Rectal smooth muscle tissue (tissue), 1 donor: ENCODE results near the gene HYI.

Experiments
- H3K27ac ChIP-seq: one replicate; pipeline ENCODE4 v1.7.0; 2013; ENCODE audit warnings: low read depth, low read length, inconsistent platforms
- H3K27me3 ChIP-seq: one replicate; pipeline ENCODE4 v1.7.0; 2013; ENCODE audit warnings: low read length; ENCODE audit not compliant: control insufficient read depth, insufficient read depth
- H3K36me3 ChIP-seq: one replicate; pipeline ENCODE4 v1.7.0; 2013; ENCODE audit warnings: low read length; ENCODE audit not compliant: control insufficient read depth, insufficient read depth
- H3K4me1 ChIP-seq: one replicate; pipeline ENCODE4 v1.7.0; 2013; ENCODE audit warnings: low read length; ENCODE audit not compliant: control insufficient read depth, insufficient read depth
- H3K4me3 ChIP-seq: one replicate; pipeline ENCODE4 v1.7.0; 2013; ENCODE audit warnings: low read length
- H3K9ac ChIP-seq: one replicate; pipeline ENCODE4 v1.7.0; 2013; ENCODE audit warnings: low read length

The HYI gene

DNA sequence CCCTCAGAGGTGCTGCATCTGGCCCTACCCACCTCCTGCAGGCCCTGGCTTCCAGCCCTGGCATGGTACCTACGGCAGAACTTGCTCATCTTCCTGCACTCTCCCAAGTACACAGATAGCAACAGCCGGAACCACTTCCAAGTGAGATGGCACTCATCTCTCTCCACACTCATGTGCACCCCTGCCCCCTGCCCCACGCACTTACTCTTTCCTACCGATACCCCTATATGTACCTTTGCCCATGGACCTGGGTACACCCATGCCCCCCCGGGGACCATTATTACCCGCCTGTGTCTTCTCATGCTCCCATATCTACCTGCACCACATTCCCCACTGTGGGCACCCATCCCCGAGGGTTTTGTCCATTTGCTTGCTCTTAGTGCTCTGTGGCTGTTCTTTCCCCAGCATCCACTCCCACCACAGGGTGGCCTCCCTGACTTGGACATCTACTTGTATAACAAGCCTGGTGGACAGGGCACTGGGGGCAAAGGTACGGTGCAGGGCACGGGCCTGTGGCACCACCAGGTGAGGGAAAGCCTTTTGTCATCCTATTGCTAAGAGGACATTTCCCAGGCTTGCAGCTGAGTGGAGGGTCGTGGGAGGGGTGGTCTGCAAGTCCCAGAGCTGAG, 14.7 kb downstream of the HYI start:
- H3K36me3 ChIP-seq: peaks cover 40% of the 10 kb centered on the region
- H3K27ac ChIP-seq: no peak overlapping the region

DNA sequence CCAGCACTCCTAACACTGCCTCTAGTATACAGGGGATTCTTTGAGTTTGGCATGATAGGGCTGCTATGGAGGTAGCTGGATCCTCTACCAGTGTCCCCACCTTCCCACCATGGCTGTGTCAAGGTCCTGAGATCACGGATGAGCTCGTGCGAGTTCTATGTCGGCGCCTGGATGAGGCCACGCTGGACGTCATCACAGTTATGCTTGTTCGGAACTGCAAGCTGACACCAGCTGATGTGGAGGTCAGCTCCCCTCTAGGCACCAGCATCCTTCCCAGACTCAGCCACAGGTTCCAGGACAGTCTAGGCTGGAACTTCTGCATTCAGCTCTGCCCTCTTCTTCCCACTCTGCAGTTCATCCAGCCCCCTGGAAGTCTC, 15.2 kb downstream of the HYI start:
- peaks cover 43% of the 10 kb centered on the region for H3K36me3 ChIP-seq
- no peaks in the 10 kb centered on the region for H3K27me3 ChIP-seq
- H3K9ac ChIP-seq: no peak overlapping the region
- H3K4me1 ChIP-seq: peaks cover 2% of the 10 kb centered on the region
- H3K27ac ChIP-seq: no peak overlapping the region
- no peak overlapping the region for H3K4me3 ChIP-seq

More for the DNA sequence above, 14.7 kb downstream of the HYI start:
- Histone ChIP-seq H3K4me3 (no peak overlapping the region), H3K27me3 (no peaks in the 10 kb centered on the region), H3K9ac (no peak overlapping the region), H3K4me1 (peaks cover 2% of the 10 kb centered on the region)

DNA sequence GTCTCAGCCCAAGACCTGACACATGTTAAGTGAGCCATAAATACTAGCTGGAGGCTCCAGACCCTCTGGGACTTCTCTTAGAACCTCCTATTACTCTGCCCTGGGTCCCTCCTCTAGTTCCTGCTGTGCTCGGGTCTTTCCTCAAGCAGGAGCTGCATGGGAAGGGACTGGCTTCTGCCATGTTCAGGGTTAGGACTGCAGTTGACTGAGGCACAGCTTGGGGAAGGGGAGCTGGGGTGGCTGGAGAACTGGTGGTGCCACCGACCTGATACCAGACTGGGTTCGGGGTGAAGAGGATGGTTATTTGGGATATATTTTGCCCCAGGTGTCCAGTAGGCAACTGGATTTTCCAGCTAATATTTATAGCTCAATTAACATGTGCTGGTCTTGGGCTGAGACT, 15.7 kb downstream of the HYI start:
- Histone ChIP-seq H3K27me3 (no peaks in the 10 kb centered on the region), H3K27ac (no peak overlapping the region), H3K36me3 (peaks cover 42% of the 10 kb centered on the region), H3K9ac (no peak overlapping the region), H3K4me3 (no peak overlapping the region), H3K4me1 (peaks cover 2% of the 10 kb centered on the region)

DNA sequence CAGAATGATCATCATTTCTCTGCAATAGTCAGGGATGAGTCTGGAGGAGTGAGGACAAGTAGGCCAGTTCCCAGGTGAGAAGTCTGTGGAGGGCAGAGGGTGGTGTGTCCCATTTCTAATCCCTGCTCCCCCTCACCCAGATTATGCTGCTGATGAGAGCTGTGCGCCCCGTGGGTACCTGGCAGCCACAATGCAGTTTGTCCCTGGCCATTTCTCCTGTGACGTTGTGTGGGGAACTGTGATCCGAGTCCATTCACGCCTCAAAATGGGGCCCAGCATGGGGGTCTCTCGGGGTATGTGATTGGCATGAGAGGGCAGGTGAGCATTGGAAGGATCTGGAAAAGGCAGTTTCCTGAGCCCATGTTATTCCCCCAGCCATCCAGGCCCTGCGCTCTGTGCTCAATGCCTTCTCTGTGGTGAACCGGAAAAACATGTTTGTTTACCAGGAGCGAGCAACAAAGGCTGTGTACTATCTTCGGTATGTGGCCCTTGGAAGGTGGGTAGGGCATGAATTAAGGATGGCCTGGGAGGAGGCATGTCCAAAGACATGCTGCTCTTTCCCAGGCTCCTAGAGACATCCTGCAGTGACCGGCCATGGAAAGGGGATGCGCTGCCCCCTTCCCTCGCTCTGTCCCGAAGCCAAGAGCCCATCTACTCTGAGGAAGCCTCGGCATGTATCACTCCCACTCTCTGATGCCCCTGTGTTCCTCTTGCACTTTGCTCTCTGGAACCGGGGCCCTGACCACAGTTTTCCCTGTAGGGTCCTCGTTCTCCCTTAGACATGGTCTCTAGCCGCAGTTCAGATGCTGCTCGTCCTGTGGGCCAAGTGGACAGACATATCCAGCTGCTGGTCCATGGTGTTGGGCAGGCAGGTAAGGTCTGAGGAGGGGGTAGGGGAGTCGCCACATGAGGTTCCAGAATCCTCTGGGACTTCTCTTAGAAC, 16.4 kb downstream of the HYI start:
- Histone ChIP-seq H3K27me3 (no peaks in the 10 kb centered on the region), H3K36me3 (peaks cover 44% of the 10 kb centered on the region), H3K4me1 (peaks cover 2% of the 10 kb centered on the region), H3K27ac (no peak overlapping the region), H3K9ac (no peak overlapping the region), H3K4me3 (no peak overlapping the region)

DNA sequence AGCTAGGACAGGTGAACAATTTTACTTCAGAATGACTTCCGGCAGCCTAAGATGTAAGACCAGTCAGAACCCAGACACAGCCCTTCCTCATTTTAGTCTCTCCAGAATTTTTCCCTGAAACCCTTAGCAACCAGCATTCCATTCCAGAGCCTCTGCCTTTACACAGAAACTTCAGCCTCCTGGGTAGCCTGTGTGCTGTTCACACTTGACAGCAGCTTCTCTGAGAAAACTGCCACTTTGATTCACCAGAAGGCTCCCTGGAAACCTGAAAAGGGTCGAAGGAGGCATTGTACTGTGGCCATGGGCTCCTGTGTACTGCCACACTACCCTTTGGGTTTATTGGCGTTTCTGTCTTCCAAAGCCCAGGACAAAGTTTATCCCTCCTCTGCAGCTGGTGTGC, 17.4 kb downstream of the HYI start:
- H3K4me1 ChIP-seq: peaks cover 2% of the 10 kb centered on the region
- H3K27me3 ChIP-seq: no peaks in the 10 kb centered on the region
- H3K9ac ChIP-seq: no peak overlapping the region
- H3K36me3 ChIP-seq: peaks cover 42% of the 10 kb centered on the region
- no peak overlapping the region for H3K4me3 ChIP-seq
- H3K27ac ChIP-seq: no peak overlapping the region

DNA sequence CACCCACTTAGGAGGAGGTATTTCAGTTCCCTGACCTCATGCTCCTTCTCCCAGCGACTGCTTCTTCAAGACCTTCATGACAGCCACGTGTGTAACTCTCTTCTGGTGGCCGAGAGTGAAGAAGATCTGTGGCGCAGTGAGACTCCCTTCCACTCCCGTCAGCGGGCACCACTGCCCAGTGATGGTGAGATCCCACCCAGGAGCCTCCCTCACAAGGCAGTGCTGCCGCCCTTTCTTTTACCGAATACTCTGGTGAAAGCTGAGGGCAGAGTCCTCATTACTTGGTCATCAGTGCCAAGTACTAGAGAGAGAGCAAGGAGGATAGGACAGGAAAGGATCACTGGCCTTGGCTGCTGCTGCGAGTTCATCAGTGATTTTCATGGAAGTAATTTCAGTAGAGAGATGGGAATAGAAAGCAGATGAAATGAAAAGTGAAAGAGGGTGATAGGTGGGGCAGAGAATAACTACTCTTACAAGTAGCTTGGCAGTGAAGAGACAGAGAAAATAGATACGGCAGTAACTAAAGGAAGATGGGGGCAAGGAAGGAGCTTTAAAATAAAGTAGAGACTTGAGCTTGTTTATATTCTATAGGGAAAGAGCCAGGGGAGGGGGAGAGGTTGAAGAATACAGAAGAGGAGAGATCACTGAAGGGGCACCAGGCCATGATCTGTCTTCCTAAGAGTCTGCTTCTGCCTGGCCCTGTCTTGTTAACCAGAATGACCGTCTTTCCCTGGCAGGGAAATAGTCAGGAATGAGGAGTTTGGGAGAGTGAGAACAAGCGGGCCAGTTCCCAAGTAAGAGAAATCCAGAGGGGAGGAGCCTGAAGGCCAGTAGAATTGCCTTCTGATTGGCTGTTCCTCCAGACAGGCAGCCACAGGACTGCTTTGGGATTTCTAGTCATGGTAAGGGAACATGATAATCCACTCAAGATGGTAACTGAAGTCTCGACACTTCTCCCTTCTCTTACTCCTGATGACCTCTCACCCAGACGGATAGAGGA, 18.3 kb downstream of the HYI start:
- Histone ChIP-seq H3K36me3 (peaks cover 46% of the 10 kb centered on the region), H3K27me3 (no peaks in the 10 kb centered on the region), H3K4me1 (peaks cover 2% of the 10 kb centered on the region), H3K9ac (no peak overlapping the region), H3K4me3 (no peak overlapping the region), H3K27ac (peak overlapping the region; percentile 42)

DNA sequence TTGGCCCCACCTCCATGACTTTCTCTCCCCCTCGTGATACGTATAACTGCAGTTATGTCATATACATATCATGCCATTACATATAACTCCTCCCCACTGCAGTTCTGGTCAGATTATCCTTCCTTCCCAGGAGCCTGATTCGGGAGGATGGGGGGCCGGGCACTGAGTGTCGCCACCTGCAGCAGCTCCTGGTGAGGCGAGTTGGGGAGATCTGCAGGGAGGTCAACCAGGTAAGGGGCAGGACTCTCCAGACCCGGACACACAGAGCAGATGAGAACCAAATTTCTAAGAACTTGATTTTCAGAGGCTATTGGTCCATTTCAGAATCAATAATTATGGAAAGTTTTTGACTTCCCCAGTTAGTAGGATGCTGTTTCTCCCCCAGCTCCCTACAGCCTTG, 19.5 kb downstream of the HYI start:
- peaks cover 51% of the 10 kb centered on the region for H3K36me3 ChIP-seq
- H3K27me3 ChIP-seq: no peaks in the 10 kb centered on the region
- H3K4me3 ChIP-seq: no peak overlapping the region
- H3K9ac ChIP-seq: no peak overlapping the region
- H3K27ac ChIP-seq: no peak overlapping the region
- H3K4me1 ChIP-seq: peaks cover 2% of the 10 kb centered on the region

DNA sequence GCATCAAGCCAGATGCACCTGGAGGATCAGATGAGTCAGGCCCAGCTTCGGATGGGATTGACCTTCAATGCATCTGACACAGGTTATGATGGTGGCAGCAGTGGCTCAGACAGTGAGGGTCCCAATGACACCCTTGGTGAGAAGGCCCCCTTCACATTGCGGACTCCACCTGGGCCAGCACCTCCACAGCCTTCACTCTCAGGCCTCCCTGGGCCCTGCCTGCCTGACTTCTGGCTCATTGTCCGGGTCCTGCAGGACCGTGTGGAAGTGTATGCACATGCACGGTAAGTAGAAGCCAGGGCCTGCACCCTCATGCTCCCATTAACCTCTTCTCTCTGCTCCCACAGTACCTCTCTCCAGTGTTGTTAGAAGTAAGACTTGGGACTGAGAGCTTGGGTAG, 20.8 kb downstream of the HYI start:
- H3K27ac ChIP-seq: no peak overlapping the region
- peaks cover 2% of the 10 kb centered on the region for H3K4me1 ChIP-seq
- H3K9ac ChIP-seq: no peak overlapping the region
- peaks cover 57% of the 10 kb centered on the region for H3K36me3 ChIP-seq
- no peaks in the 10 kb centered on the region for H3K27me3 ChIP-seq
- no peak overlapping the region for H3K4me3 ChIP-seq

DNA sequence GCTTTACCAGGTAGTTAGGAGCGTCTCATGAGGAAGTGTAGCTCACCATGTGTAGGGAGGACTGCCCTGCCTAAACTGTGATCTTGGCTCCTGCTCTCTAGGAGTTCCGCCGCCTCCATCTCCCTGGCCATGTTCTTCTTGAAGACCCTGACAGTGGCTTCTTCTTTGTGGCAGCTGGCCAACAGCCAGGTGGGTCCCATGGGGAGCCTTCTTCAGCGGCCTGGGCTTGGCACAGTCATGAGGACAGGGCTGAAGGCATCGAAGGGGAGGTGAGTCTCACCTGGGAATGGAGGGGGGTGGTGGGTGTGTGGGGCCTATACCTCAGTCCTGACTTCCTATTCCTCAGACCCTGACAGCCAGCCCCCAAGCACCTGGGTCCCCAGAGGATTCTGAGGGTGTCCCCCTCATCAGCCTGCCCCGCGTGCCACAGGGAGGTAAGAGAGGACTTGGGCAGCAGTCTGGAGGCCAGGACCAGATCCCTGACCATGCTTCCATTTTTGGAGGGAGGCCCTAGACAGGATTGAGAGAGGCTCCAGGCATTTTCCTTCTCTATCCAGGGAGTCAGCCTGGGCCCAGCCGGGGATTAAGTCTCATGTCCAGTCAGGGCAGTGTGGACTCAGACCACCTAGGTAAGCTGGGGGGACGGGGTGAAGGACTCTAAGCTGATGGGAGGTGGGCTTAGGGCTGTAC, 21.4 kb downstream of the HYI start:
- Histone ChIP-seq H3K9ac (no peak overlapping the region), H3K27me3 (no peaks in the 10 kb centered on the region), H3K4me1 (peaks cover 2% of the 10 kb centered on the region), H3K27ac (no peak overlapping the region), H3K36me3 (peaks cover 62% of the 10 kb centered on the region), H3K4me3 (no peak overlapping the region)

DNA sequence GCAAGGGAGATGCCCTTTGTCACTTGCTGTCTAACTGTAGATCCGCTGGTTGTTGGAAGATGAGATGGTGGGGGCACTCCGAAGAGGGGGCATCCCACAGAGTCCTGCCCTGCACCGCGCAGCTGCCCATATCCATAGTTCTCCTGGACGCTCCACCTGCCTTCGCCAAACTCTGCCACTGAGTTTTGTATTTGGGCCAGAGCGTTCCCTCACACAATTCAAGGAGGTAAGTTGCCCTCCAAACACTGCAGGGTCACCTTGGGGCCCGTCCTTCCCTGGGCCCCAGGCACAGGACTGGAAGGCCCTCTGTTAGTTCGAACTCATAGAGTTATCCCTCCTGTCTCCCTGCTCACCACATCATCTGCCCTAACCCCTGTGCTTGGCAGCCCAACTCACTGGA, 22.1 kb downstream of the HYI start:
- no peak overlapping the region for H3K9ac ChIP-seq
- peaks cover 67% of the 10 kb centered on the region for H3K36me3 ChIP-seq
- H3K27me3 ChIP-seq: no peaks in the 10 kb centered on the region
- peaks cover 2% of the 10 kb centered on the region for H3K4me1 ChIP-seq
- H3K27ac ChIP-seq: no peak overlapping the region
- H3K4me3 ChIP-seq: no peak overlapping the region

DNA sequence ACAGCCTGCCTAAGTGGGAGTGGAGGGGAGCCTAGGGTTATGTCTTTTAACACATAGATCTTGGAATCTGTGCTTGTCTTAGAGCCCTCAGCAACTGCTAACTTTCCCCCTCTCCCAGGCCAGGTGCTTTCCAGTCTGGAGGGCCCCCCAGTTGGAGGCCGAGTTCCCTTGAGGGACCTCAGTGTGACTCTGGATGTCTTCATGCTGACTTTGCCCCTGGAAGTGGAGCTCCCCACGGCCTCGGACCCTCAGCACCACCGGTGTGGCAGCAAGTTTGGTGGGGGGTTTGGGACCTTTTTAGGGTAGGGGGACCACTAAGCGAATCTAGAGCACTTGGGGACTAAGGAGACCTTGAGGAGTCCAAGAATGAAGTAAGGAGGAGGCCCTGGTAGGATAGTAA, 22.9 kb downstream of the HYI start:
- Histone ChIP-seq H3K4me1 (no peaks in the 10 kb centered on the region), H3K27ac (no peak overlapping the region), H3K9ac (no peak overlapping the region), H3K27me3 (no peaks in the 10 kb centered on the region), H3K4me3 (no peak overlapping the region), H3K36me3 (peaks cover 76% of the 10 kb centered on the region)
